ENCODE measurements around the gene EFNA2. TPM values are rescaled to one million over a fixed set of nuclear protein-coding genes. Genes with fewer than 3 reads are reported as not detected.
"Not testable (repeated sequence)": the region's sequence is repeated elsewhere in the genome, so short reads cannot be mapped to it uniquely, and the experiment has no call there.

Gene EFNA2
- total RNA-seq, 2 experiments from 2014 or later: not detected

DNA sequence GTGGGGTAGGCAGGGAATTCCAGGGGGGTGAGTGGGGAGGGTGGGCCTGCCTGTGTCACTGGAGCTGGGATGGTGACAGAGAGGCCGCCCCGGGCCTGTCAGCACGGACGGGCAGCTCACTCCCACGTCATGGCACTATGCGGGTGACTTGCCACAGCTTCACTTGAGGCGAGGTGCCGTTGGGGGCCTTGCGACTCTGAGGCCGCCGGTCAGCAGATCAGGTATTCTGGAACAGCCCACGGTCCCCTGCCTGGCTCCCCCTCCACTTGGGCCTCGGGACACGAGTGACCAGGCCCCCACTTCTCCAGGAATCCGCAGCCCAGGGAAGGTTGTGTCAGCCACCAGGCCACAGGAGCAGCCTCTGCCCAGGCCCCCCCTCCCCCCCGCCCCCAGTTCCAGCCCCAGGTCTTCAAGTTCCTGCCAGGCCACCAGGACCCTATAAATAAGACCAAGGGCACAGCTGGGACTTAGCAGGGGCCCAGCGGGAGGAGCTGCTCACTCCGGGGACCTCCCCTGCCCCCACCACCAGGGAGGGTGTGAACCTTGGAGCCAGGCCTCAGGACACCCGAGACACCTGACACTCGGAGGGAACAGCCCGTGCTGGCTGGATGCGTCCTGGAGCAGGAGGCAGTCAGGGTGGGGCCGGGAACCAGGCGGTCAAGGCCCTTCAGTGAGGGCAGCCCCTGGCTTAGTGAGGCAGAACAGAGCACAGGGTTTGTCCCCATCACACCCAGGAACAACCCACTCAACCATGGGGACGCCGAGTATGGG, 40.0 kb upstream of the EFNA2 start:
- DNase-seq: no peak
- Mint-ChIP-seq H3K27me3 (no peaks in the 10 kb centered on the region), H3K27ac (no peak overlapping the region), H3K4me3 (no peak overlapping the region), H3K9me3 (no peaks in the 10 kb centered on the region), H3K4me1 (peaks cover 16% of the 10 kb centered on the region), H3K36me3 (peaks cover 2% of the 10 kb centered on the region)

DNA sequence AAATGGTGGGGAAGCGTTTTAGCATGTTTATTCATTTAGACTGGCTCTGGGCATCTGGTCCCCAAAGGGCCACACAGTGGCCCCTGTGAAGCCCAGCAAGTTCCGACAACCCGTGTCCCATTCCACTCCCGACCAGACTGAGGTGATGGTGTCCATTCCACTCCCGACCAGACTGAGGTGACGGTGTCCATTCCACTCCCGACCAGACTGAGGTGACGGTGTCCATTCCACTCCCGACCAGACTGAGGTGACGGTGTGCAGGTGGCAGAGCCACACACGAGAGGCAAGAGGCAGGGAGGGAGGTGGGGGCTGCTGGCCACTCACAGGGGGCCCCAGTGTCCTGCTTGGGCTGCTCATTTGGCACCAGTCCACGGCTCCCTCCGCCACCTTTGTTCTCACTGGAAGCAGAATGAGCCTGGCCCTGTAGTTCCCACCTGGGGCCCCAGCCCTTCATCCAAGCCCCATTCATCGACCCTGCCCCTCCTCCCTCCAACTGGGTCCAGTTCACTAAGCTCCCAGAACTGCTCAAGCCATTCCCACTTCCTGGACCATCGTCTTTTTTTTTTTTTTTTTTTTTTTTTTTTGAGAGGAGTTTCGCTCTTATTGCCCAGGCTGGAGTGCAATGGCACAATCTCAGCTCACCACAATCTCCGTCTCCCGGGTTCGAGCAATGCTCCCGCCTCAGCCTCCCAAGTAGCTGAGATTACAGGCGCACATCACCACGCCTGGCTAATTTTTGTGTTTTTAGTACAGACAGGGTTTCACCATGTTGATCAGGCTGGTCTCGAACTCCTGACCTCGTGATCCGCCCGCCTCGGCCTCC, 39.2 kb upstream of the EFNA2 start:
- not testable (repeated sequence) for H3K9me3 Mint-ChIP-seq, H3K4me1 Mint-ChIP-seq, DNase-seq, H3K27me3 Mint-ChIP-seq, H3K4me3 Mint-ChIP-seq, H3K27ac Mint-ChIP-seq, H3K36me3 Mint-ChIP-seq

- H3K27me3 Mint-ChIP-seq: no peaks in the 10 kb centered on the region
- DNase-seq: no peak
- peaks cover 10% of the 10 kb centered on the region for H3K4me1 Mint-ChIP-seq
- peaks cover 8% of the 10 kb centered on the region for H3K36me3 Mint-ChIP-seq
- H3K4me3 Mint-ChIP-seq: no peak overlapping the region
- no peak overlapping the region for H3K27ac Mint-ChIP-seq
- H3K9me3 Mint-ChIP-seq: no peaks in the 10 kb centered on the region
These were observed 37.9 kb upstream of the EFNA2 start for GRCh38 chr19:1247748-1248138.

- H3K9me3 Mint-ChIP-seq: no peaks in the 10 kb centered on the region
These were observed 37.4 kb upstream of the EFNA2 start, which contains the start of gene MIDN for GRCh38 chr19:1248139-1248785. TSS of gene MIDN (plus strand) at chr19:1248583. CDS start at chr19:1250297, 1,714 bp downstream.

DNA sequence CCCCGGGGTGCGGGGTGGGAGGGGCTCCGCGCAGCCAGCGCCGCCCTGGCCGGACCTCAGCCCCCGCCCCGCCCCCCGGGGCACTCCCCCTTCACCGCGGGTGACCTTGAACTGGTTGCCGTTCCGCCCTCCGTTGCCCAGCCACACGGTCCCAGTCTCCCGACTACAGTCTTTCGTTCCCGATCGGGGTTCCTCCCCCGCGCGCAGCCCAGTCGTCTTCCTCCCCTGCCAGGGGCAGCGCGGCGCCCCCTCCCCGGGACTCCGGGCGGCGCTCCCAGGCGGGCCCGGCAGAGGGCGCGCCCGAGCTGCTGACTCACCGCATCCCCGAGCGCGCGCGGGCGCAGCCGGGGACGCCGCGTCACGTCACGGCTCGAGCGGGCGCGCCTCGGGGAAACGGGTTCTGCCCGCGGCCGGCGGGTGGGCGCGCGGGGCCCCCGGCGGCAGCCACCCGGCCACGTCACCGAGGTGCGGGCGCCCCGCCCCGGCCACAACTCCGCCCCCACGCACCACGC, 36.8 kb upstream of the EFNA2 start:
- peak overlapping the region; percentile 80 for H3K27ac Mint-ChIP-seq
- H3K4me1 Mint-ChIP-seq: peaks cover 7% of the 10 kb centered on the region
- peak; percentile 87 for DNase-seq
- H3K4me3 Mint-ChIP-seq: peak overlapping the region; percentile 81
- no peaks in the 10 kb centered on the region for H3K27me3 Mint-ChIP-seq
- H3K36me3 Mint-ChIP-seq: peaks cover 13% of the 10 kb centered on the region
- no peaks in the 10 kb centered on the region for H3K9me3 Mint-ChIP-seq

More at GRCh38 chr19:1248139-1248785, 37.4 kb upstream of the EFNA2 start, which contains the start of gene MIDN:
- Mint-ChIP-seq H3K36me3 (peaks cover 9% of the 10 kb centered on the region), H3K4me1 (peaks cover 6% of the 10 kb centered on the region), H3K27ac (peak within 1 kb of the TSS; percentile 80), H3K4me3 (peak within 1 kb of the TSS; percentile 81), H3K27me3 (no peaks in the 10 kb centered on the region)
- DNase-seq: peak; percentile 79

DNA sequence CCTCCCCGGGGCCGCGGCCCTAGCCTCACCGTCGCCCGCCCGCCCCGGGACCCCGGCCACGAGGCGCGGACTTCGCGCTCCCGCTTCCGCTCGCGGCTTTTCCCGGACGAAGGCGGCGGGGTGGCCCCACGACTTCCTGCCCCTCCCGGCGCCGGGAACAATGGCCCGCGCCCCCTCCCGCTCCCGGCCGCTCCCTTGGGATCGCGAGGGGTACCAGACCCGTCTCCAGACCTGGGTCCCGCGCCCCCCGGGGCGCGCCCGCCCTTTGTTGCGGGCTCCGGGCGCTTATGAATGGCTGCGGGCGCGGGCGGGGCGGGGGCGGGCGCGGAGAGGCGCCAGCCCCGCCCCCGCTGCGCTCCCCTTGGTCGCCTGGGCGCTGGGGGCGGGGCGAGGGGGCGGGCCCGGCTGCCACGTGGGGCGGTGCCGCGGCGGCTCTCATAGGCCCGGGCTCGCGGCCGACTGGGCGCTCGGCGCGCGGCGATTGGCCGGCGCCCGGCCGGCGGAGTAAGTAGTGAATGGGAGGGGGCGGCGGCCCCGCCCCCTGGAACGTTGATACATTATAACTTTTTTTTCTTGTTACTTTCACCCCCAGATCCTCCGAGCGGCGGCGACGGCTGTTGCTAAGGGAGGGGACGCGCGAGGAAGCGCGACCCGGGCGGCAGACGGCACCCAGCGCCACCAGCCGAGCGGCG, 36.2 kb upstream of the EFNA2 start:
- DNase-seq: peak; percentile 95
- peaks cover 7% of the 10 kb centered on the region for H3K4me1 Mint-ChIP-seq
- H3K4me3 Mint-ChIP-seq: peak overlapping the region; percentile 77
- H3K36me3 Mint-ChIP-seq: peaks cover 13% of the 10 kb centered on the region
- no peaks in the 10 kb centered on the region for H3K9me3 Mint-ChIP-seq
- H3K27ac Mint-ChIP-seq: peak overlapping the region; percentile 67
- H3K27me3 Mint-ChIP-seq: no peaks in the 10 kb centered on the region

DNA sequence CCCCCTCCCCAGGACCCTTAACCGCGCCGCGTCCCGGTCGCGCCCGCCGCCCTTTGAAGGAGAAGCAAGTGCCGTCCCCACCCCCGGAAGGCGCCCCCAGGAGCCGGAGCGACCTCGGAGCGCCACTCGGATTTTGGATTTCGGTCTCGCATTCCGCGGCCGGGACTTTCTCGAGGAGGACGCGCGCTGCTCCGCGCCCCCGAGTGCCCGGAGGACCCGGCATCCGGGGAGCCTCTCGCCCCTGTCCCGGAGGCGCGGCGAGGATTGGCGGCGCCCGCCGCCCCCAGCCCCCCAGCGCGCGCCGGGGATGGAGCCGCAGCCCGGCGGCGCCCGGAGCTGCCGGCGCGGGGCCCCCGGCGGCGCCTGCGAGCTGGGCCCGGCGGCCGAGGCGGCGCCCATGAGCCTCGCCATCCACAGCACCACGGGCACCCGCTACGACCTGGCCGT, 35.7 kb upstream of the EFNA2 start:
- H3K27ac Mint-ChIP-seq: peak overlapping the region; percentile 67
- peaks cover 16% of the 10 kb centered on the region for H3K36me3 Mint-ChIP-seq
- H3K4me1 Mint-ChIP-seq: peaks cover 9% of the 10 kb centered on the region
- no peaks in the 10 kb centered on the region for H3K9me3 Mint-ChIP-seq
- H3K4me3 Mint-ChIP-seq: peak overlapping the region; percentile 77
- H3K27me3 Mint-ChIP-seq: no peaks in the 10 kb centered on the region
- DNase-seq: no peak

DNA sequence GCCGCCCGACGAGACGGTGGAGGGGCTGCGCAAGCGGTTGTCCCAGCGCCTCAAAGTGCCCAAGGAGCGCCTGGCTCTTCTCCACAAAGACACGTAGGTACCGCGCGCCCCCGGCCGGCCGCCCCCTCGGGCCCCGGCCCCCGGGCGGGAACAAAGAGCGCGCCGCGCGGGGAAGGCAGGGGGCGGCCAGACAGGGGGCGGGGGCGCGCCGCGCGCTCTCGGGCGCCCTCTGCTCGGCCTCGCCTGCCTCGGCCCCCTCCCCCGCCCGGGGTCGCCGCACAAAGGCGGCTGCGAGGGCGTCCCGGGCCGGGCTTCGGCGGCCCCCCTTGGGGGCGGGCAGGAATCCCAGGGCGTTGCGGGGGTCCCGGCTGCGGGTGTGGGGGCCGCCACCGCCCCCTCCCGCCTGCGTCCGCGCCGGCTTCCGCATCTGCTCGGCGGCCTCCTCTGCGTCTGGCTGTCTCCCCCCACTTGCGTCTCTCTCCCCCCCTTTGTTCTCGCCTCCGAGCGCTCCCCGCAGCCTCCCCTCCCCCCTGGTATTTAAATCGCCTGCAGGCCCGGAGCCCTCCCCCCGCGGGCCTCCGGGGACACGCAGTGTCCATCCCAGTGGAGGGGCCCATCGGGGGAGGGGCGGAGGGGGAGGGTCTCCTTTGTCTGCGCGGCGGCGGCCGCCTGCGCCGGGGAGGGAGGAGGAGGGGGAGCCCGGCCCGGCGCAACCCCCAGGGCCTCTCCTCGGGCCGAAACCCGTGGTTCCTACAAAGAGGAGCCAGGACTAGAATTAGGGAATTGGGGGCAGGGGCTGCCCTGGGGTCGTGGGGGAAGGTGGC, 35.0 kb upstream of the EFNA2 start:
- no peaks in the 10 kb centered on the region for H3K27me3 Mint-ChIP-seq
- peak overlapping the region; percentile 93 for H3K27ac Mint-ChIP-seq
- peaks cover 17% of the 10 kb centered on the region for H3K36me3 Mint-ChIP-seq
- peak overlapping the region; percentile 92 for H3K4me3 Mint-ChIP-seq
- peak; percentile 57 for DNase-seq
- no peaks in the 10 kb centered on the region for H3K9me3 Mint-ChIP-seq
- H3K4me1 Mint-ChIP-seq: peaks cover 9% of the 10 kb centered on the region

- Mint-ChIP-seq H3K4me3 (peak overlapping the region; percentile 92), H3K9me3 (no peaks in the 10 kb centered on the region), H3K36me3 (peaks cover 17% of the 10 kb centered on the region), H3K27ac (peak overlapping the region; percentile 93), H3K4me1 (peaks cover 9% of the 10 kb centered on the region), H3K27me3 (no peaks in the 10 kb centered on the region)
- peak; percentile 73 for DNase-seq
These were observed 34.1 kb upstream of the EFNA2 start for GRCh38 chr19:1251330-1252220.

- DNase-seq: peak; percentile 83
- Mint-ChIP-seq H3K9me3 (no peaks in the 10 kb centered on the region), H3K4me1 (peaks cover 10% of the 10 kb centered on the region), H3K36me3 (peaks cover 18% of the 10 kb centered on the region), H3K27ac (peak overlapping the region; percentile 93), H3K27me3 (no peaks in the 10 kb centered on the region), H3K4me3 (peak overlapping the region; percentile 92)
These were observed 33.4 kb upstream of the EFNA2 start for GRCh38 chr19:1252221-1252820.

DNA sequence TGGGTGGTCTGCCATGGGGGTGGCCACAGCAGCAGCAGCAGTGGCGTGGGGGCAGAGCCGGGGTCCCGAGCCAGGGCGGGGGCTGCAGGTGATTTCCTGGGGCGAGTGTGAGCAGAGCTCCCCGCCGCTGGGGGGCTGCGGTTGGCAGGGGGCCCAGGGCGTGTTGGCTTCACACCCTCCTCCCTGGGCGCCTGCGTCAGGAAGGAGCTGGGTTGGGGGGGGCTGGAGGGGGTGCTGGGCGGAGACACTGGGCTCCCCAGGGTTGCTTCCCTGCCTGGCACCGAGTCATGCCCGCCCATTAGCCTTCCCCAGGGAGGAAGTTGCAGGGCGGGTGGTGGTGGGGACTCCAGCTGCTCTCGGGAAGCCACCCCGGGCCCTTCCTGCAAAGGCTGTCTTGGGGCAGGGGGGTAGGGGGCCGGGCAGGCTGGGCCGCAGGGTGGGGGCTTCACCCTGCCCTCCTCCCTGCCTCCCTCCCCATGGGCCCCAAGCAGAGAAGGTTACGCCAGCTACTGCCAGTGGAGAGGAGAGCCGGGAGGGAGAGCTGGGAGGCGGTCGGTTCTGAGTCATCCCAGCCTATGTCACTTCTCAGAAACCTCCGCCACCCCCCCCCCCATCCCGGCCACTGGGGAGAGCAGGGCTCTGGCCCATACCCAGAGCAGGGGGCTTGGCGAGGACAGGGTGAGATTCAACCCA, 32.7 kb upstream of the EFNA2 start:
- peak; percentile 80 for DNase-seq
- peaks cover 15% of the 10 kb centered on the region for H3K4me1 Mint-ChIP-seq
- no peaks in the 10 kb centered on the region for H3K27me3 Mint-ChIP-seq
- peaks cover 22% of the 10 kb centered on the region for H3K36me3 Mint-ChIP-seq
- peak overlapping the region; percentile 92 for H3K4me3 Mint-ChIP-seq
- no peaks in the 10 kb centered on the region for H3K9me3 Mint-ChIP-seq
- H3K27ac Mint-ChIP-seq: peak overlapping the region; percentile 87

- no peak for DNase-seq
- H3K36me3 Mint-ChIP-seq: peaks cover 22% of the 10 kb centered on the region
- H3K27me3 Mint-ChIP-seq: no peaks in the 10 kb centered on the region
- H3K4me1 Mint-ChIP-seq: peaks cover 21% of the 10 kb centered on the region
- H3K9me3 Mint-ChIP-seq: no peaks in the 10 kb centered on the region
- peak overlapping the region; percentile 65 for H3K4me3 Mint-ChIP-seq
- peak overlapping the region; percentile 87 for H3K27ac Mint-ChIP-seq
These were observed 32.1 kb upstream of the EFNA2 start for GRCh38 chr19:1253514-1254080.
